ENCODE measurements around the gene TBL3.

TBL3 gene

GRCh38 chr16:1982991-1983543 lies 11.2 kb downstream of the TBL3 start:
- DNase-seq (ENCODE audit: low spot score), result no peak

- DNase-seq (ENCODE audit: low spot score), result peak; percentile 98
Observed at GRCh38 chr16:1983544-1984346, 11.9 kb downstream of the TBL3 start, which contains the start of gene GFER. Gene GFER (plus strand): TSS chr16:1984193. CDS start chr16:1984219, 26 bp downstream.

- DNase-seq (ENCODE audit: low spot score), result no peak
Observed at GRCh38 chr16:1984347-1985225, 12.7 kb downstream of the TBL3 start.

GRCh38 chr16:1985466-1986150 lies 13.8 kb downstream of the TBL3 start:
- DNase-seq (ENCODE audit: low spot score), result no peak

GRCh38 chr16:1987198-1987597 lies 15.3 kb downstream of the TBL3 start:
- no peak for DNase-seq (ENCODE audit: low spot score)

- peak; percentile 59 for DNase-seq (ENCODE audit: low spot score)
Observed at GRCh38 chr16:1989209-1990100, 17.6 kb downstream of the TBL3 start, which contains the start of gene SYNGR3. Gene SYNGR3 (plus strand): TSS chr16:1989970. CDS start chr16:1990103, 133 bp downstream.

GRCh38 chr16:1990101-1990350 lies 18.2 kb downstream of the TBL3 start:
- DNase-seq (ENCODE audit: low spot score), result no peak

- DNase-seq (ENCODE audit: low spot score), result peak; percentile 66
Observed at GRCh38 chr16:1990351-1991134, 18.7 kb downstream of the TBL3 start.

- no peak for DNase-seq (ENCODE audit: low spot score)
Observed at GRCh38 chr16:1991135-1991551, 19.3 kb downstream of the TBL3 start.

GRCh38 chr16:1991588-1991947 lies 19.7 kb downstream of the TBL3 start:
- no peak for DNase-seq (ENCODE audit: low spot score)

- peak; percentile 98 for DNase-seq (ENCODE audit: low spot score)
Observed at GRCh38 chr16:1991948-1992703, 20.3 kb downstream of the TBL3 start.

- peak; percentile 85 for DNase-seq (ENCODE audit: low spot score)
Observed at GRCh38 chr16:1992704-1993317, 21.0 kb downstream of the TBL3 start.

- DNase-seq (ENCODE audit: low spot score), result no peak
Observed at GRCh38 chr16:1993731-1994131, 21.9 kb downstream of the TBL3 start.

- DNase-seq (ENCODE audit: low spot score), result no peak
Observed at GRCh38 chr16:1997494-1998359, 25.9 kb downstream of the TBL3 start.

- DNase-seq (ENCODE audit: low spot score), result no peak
Observed at GRCh38 chr16:1998360-1998835, 26.5 kb downstream of the TBL3 start.

- no peak for DNase-seq (ENCODE audit: low spot score)
Observed at GRCh38 chr16:1998852-1999801, 27.3 kb downstream of the TBL3 start.

All from iPS-NIHi11 (cell line).